Karpas-422 (cell line): ENCODE data around the gene HSPH1. TPM values are rescaled to one million over a fixed set of nuclear protein-coding genes. Genes with fewer than 3 reads are reported as not detected.

Experiments
- total RNA-seq: library from RNA; depleted of rRNA; stranded (reverse); fragments of >200 nt; shearing (Covaris generic); gene quantifications from 2 replicates; pipeline ENCODE4 v1.2.3, GENCODE V29; 2014; ENCODE audit warnings: low replicate concordance; rRNA removed

Gene HSPH1
- total RNA-seq, 1 experiment from 2014 or later: 116 TPM

Other genes starting within 250 kb of the HSPH1 start
- gene TEX26, start 229.2 kb downstream of the HSPH1 start, total RNA-seq: not detected in 2 replicates
- gene B3GLCT, start 38.1 kb upstream of the HSPH1 start, total RNA-seq: 0.32 and 1.1 TPM in 2 replicates